Dendritic cell treated with granulocyte-macrophage colony-stimulating factor and Interleukin-4, amounts not matched to agents 40 ng/mL and 50 ng/mL, for 4 days (primary cell): ENCODE measurements around the gene ZNF92.
"Not testable (repeated sequence)": the region's sequence is repeated elsewhere in the genome, so short reads cannot be mapped to it uniquely, and the experiment has no call there.

Experiments
- H3K27ac Mint-ChIP-seq: one replicate; pipeline ENCODE4 v1.8.0; 2022; ENCODE audit warnings: mild to moderate bottlenecking, mixed read lengths
- H3K27me3 Mint-ChIP-seq: one replicate; pipeline ENCODE4 v1.8.0; 2022; ENCODE audit warnings: mild to moderate bottlenecking, mixed read lengths
- H3K36me3 Mint-ChIP-seq: one replicate; pipeline ENCODE4 v1.8.0; 2022; ENCODE audit warnings: low read depth, mixed read lengths
- H3K4me1 Mint-ChIP-seq: one replicate; pipeline ENCODE4 v1.8.0; 2022; ENCODE audit warnings: low read depth, mixed read lengths
- H3K4me3 Mint-ChIP-seq: one replicate; pipeline ENCODE4 v1.8.0; 2022; ENCODE audit warnings: mild to moderate bottlenecking, moderate library complexity, mixed read lengths
- H3K9me3 Mint-ChIP-seq: one replicate; pipeline ENCODE4 v1.8.0; 2022; ENCODE audit warnings: mixed read lengths
- intact Hi-C: fragments of 100-400 bp; cut with micrococcal nuclease; formaldehyde crosslinking; loops from one replicate; pipeline ENCODE4 v1.15.0; 2022

The ZNF92 gene

DNA sequence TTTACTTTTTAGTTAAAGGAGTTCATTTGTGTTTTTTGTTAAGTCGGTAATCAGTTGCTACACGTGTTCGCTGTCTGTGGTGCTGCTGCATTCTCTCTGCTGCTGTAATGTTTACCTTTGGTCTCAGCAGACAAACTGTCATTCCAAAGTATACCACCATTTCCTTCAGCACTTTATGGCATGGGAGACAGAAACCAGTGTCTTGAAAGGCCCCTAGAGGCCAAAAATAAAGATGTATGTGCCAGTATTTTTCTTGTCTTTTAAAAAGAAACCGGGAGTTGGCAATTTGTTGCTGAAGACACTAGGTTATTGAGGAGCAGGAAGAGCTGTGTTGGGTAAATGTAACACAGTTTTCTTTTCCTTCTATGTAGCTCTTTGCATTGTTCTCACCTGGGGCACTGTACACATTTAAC, 24.1 kb downstream of the ZNF92 start:
- Mint-ChIP-seq H3K9me3 (peaks cover 49% of the 10 kb centered on the region), H3K27ac (no peak overlapping the region)

DNA sequence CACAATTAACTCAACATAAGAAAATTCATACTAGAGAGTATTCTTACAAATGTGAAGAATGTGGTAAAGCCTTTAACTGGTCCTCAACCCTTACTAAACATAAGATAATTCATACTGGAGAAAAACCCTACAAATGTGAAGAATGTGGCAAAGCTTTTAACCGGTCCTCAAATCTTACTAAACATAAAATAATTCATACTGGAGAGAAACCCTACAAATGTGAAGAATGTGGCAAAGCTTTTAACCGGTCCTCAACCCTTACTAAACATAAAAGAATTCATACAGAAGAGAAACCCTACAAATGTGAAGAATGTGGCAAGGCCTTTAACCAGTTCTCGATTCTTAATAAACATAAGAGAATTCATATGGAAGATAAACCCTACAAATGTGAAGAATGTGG, 25.0 kb downstream of the ZNF92 start:
- not testable (repeated sequence) for H3K4me3 Mint-ChIP-seq
- peaks cover 58% of the 10 kb centered on the region for H3K9me3 Mint-ChIP-seq

More for the DNA sequence above, 24.1 kb downstream of the ZNF92 start:
- intact Hi-C loops: no loop called here
- Mint-ChIP-seq H3K4me1 (no peaks in the 10 kb centered on the region), H3K4me3 (no peak overlapping the region), H3K27me3 (no peaks in the 10 kb centered on the region), H3K36me3 (peaks cover 68% of the 10 kb centered on the region)

DNA sequence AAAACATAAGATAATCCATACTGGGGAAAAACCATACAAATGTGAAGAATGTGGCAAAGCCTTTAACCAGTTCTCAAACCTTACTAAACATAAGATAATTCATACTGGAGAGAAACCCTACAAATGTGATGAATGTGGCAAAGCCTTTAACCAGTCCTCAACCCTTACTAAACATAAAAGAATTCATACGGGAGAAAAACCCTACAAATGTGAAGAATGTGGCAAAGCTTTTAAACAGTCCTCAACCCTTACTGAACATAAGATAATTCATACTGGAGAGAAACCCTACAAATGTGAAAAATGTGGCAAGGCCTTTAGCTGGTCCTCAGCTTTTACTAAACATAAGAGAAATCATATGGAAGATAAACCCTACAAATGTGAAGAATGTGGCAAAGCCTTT, 25.4 kb downstream of the ZNF92 start:
- H3K27me3 Mint-ChIP-seq, H3K4me1 Mint-ChIP-seq, H3K27ac Mint-ChIP-seq, intact Hi-C loops, H3K4me3 Mint-ChIP-seq: not testable (repeated sequence)
- Mint-ChIP-seq H3K36me3 (peaks cover 57% of the 10 kb centered on the region), H3K9me3 (peaks cover 59% of the 10 kb centered on the region)

More for the DNA sequence above, 25.0 kb downstream of the ZNF92 start:
- H3K27ac Mint-ChIP-seq, H3K4me1 Mint-ChIP-seq, intact Hi-C loops, H3K27me3 Mint-ChIP-seq: not testable (repeated sequence)
- peaks cover 61% of the 10 kb centered on the region for H3K36me3 Mint-ChIP-seq

DNA sequence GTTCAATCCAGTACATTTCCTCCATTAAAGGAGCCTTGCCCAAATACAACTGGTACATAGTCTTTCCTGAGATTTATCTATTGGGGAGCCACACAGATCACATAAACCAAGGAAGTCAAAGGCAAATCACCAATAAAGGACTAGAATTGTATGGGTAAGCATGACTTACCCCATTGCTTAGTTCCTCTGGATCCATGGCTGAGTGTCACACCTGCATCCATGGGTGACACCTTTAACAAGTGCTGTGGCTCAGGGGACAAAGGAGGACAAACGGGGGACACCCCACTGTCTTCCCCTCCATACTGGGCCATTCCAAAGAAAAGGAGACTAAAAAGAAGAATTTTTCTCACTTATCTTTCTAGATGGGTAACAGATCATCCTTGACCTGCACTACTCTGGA, 30.4 kb downstream of the ZNF92 start:
- H3K27me3 Mint-ChIP-seq: no peaks in the 10 kb centered on the region
- H3K36me3 Mint-ChIP-seq: peaks cover 11% of the 10 kb centered on the region
- H3K4me1 Mint-ChIP-seq: no peaks in the 10 kb centered on the region
- no peak overlapping the region for H3K4me3 Mint-ChIP-seq
- intact Hi-C loops: no loop called here
- H3K27ac Mint-ChIP-seq: no peak overlapping the region
- H3K9me3 Mint-ChIP-seq: peaks cover 76% of the 10 kb centered on the region

DNA sequence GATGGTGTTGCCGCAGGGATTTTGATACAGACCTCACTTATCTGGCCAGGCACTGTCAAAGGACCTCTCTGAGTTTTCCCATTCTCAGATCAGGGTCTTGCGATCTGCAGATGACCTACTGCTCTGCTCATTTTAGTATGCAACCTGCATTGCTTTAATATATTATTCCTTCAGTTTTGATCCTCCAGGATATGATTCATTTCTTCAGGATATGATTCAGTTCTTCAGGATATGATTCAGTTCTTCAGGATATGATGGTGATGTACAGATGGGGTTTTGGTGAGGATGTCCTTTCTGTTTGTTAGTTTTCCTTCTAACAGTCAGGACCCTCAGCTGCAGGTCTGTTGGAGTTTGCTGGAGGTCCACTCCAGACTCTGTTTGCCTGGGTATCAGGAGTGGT, 33.1 kb downstream of the ZNF92 start:
- H3K9me3 Mint-ChIP-seq: peaks cover 66% of the 10 kb centered on the region
- H3K4me1 Mint-ChIP-seq, intact Hi-C loops, H3K27me3 Mint-ChIP-seq, H3K27ac Mint-ChIP-seq, H3K36me3 Mint-ChIP-seq, H3K4me3 Mint-ChIP-seq: not testable (repeated sequence)

DNA sequence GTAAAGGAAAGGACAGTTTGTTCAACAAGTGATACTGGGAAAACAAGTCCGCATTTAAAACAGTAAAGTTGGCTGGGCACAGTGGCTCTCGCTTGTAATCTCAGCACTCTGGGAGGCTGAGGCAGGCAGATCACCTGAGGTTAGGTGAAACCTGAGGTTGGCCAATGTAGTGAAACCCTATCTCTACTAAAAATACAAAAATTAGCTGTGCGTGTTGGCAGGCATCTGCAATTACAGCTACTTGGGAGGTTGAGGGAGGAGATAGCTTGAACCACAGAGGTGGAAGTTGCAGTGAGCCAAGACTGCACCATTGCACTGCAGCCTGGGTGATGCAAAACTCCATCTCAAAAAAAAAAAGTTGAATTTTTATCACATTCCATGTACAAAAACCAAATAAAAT, 35.7 kb downstream of the ZNF92 start:
- no peak overlapping the region for H3K27ac Mint-ChIP-seq

DNA sequence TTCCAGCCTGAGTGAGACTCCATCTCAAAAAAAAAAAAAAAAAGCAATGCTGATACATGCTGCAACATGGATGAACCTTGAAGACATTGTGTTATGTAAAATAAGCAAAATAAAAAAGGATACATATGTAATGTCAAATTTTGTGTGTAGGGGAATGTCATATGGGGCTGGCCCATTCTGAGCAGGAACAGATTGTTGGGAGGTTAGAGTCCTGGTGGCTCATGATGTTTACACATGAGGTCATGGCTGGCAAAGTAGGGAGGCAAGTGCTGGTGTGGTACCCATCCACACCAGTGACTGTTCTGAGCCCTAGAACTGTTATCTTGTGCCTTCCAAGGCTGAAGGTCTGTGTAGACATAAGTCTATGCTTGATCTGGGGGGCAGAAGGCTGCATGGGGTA, 37.6 kb downstream of the ZNF92 start:
- H3K27me3 Mint-ChIP-seq: no peaks in the 10 kb centered on the region
- peaks cover 45% of the 10 kb centered on the region for H3K9me3 Mint-ChIP-seq
- H3K36me3 Mint-ChIP-seq: no peaks in the 10 kb centered on the region
- intact Hi-C loops: no loop called here
- H3K4me1 Mint-ChIP-seq: no peaks in the 10 kb centered on the region
- no peak overlapping the region for H3K4me3 Mint-ChIP-seq
- no peak overlapping the region for H3K27ac Mint-ChIP-seq

More for the DNA sequence above, 35.7 kb downstream of the ZNF92 start:
- H3K9me3 Mint-ChIP-seq: peaks cover 47% of the 10 kb centered on the region
- H3K4me1 Mint-ChIP-seq: no peaks in the 10 kb centered on the region
- intact Hi-C loops: no loop called here
- H3K36me3 Mint-ChIP-seq: no peaks in the 10 kb centered on the region
- H3K27me3 Mint-ChIP-seq: no peaks in the 10 kb centered on the region
- no peak overlapping the region for H3K4me3 Mint-ChIP-seq

DNA sequence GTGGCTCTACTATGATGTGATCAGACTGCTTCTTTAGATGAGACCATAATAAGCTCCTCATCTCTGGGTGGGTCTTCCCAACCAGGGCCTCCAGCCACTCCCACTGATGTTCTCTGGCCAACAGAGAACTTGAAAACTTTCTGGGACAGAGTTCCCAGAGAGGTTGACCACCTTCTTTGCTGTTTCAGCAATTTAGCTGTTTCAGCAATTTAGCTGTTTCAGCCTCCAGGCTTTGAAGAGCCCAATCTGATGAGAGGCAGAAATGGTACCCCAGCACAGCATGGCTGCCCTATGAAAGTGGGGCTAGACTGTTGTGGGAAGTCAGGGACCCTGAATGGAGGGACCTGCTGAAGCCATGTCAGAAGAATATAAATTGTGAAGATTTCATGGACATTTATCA, 49.0 kb downstream of the ZNF92 start:
- Mint-ChIP-seq H3K27me3 (no peaks in the 10 kb centered on the region), H3K4me3 (no peak overlapping the region), H3K4me1 (no peaks in the 10 kb centered on the region), H3K36me3 (no peaks in the 10 kb centered on the region), H3K9me3 (peaks cover 71% of the 10 kb centered on the region), H3K27ac (no peak overlapping the region)
- intact Hi-C loops: no loop called here

DNA sequence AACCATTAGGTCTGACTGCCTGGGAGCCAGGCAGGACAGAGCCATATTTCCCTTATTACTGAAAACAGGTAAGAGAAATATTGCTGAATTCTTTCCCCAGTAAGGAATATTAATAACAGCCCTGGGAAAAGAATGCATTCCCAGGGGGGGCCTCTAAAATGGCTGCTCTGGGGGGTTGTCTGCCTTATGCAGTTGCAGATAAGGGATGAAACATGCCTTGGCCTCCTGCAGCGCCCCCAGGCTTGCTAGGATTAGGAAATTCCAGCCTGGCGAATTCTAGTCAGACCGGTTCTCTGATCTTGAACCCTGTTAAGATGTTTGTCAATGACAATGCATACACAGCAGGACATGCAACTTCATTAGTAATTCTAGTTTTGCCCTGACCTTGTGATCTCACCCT, 49.6 kb downstream of the ZNF92 start:
- H3K27ac Mint-ChIP-seq, intact Hi-C loops, H3K27me3 Mint-ChIP-seq, H3K4me1 Mint-ChIP-seq, H3K36me3 Mint-ChIP-seq, H3K4me3 Mint-ChIP-seq: not testable (repeated sequence)
- peaks cover 74% of the 10 kb centered on the region for H3K9me3 Mint-ChIP-seq

DNA sequence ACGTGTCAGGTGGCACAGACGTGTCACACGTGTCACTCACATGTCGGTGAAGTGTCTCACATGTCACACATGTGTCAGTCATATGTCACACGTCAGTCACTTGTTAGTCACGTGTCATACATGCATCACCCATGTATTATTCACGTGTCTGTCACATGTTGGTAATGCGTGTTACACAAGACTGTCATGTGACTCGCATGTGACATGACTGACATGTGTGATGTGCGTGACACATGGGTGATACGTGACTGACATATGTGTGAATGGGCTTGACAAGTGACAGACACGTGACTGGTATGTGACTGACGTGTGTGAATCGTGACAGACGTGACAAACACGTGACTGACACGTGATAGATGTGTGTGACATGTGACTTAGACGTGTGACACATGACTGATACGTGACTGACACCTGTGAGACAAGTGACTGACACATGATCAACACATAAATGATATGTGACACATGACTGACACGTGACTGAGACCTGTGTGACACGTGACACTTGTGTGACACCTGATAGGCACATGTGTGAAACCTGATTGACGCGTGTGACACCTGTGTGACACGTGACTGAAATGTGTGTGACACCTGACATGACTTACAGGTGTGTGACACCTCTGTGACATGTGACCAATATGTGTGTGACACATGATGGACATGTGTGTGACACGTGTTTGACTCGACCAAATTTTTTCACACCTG, 56.1 kb downstream of the ZNF92 start:
- Mint-ChIP-seq H3K4me1 (no peaks in the 10 kb centered on the region), H3K27ac (no peak overlapping the region), H3K27me3 (no peaks in the 10 kb centered on the region), H3K4me3 (no peak overlapping the region), H3K9me3 (peaks cover 81% of the 10 kb centered on the region), H3K36me3 (no peaks in the 10 kb centered on the region)
- intact Hi-C loops: no loop called here

DNA sequence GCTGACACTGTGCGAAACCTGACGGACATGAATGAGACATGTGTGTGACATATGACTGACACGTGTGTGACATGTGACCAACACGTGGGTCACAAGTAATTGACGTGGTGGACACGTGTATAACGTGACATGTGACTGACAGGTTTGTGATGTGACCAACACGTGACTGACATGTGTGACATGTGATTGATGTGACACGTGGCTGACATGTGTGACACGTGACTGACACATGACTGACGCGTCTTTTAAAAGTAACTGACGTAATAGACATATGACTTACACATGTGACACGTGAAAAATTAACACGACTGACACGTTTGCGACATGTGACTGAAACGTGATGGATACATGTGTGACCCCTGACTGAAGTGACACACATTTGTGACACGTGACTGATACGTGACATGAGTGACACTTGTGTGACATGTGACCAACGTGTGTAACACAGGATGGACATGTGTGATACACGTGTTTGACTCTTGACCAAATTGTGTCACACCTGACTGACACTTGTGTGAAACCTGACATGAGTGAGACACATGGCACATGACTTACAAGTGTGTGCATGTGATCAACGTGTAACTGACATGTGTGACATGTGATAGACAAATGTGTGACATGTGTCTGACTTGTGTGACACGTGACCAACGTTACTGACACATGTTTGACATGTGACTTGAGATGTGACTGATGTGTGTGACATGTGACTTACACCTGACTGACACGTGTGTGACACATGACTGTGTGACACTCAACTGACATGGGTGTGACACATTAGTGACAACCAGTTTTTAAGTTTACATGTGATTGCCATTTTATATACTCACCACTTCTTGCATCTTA, 56.9 kb downstream of the ZNF92 start:
- H3K27me3 Mint-ChIP-seq: no peaks in the 10 kb centered on the region
- H3K9me3 Mint-ChIP-seq: peaks cover 74% of the 10 kb centered on the region
- H3K4me3 Mint-ChIP-seq: no peak overlapping the region
- no peaks in the 10 kb centered on the region for H3K36me3 Mint-ChIP-seq
- intact Hi-C loops: no loop called here
- no peaks in the 10 kb centered on the region for H3K4me1 Mint-ChIP-seq
- H3K27ac Mint-ChIP-seq: no peak overlapping the region

DNA sequence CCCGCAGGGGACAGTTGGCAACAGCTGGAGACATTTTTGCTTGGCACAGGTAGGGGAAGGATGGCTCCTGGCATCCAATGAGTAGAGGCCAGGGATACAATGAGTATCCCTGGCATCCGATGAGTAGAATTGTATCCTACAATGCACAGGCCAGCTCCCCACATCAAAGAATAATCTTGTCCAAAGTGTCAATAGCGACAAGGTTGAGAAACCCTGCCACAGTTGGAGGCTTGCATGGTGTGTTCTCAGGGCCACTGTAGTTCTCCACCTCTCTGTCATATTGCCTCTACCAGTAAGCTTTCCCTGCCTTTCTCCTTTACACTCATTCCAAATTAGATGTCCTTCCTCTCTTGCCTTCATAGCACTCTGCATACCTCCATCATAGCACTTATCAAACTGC, 60.7 kb downstream of the ZNF92 start:
- intact Hi-C loops: no loop called here

DNA sequence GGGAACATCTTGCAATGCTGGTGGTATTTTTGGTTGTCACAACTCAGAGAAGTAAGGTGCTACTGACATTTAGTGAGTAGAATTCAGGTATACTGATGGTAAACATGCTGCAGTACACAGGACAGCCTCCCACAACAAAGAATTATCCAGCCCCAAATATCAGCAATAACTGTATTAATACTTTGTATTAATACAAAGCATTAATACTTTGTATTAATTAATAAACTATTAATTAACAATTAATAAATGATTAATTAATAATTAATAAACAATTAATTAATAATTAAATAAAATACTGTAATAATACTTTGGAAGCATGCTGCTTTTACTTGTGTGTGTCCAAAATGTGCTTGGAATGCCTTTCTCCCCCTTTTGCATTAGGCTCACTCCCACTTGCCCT, 62.5 kb downstream of the ZNF92 start:
- no peaks in the 10 kb centered on the region for H3K27me3 Mint-ChIP-seq

More for the DNA sequence above, 60.7 kb downstream of the ZNF92 start:
- Mint-ChIP-seq H3K36me3 (no peaks in the 10 kb centered on the region), H3K27ac (no peak overlapping the region), H3K4me1 (no peaks in the 10 kb centered on the region), H3K27me3 (no peaks in the 10 kb centered on the region), H3K4me3 (no peak overlapping the region), H3K9me3 (peaks cover 36% of the 10 kb centered on the region)

DNA sequence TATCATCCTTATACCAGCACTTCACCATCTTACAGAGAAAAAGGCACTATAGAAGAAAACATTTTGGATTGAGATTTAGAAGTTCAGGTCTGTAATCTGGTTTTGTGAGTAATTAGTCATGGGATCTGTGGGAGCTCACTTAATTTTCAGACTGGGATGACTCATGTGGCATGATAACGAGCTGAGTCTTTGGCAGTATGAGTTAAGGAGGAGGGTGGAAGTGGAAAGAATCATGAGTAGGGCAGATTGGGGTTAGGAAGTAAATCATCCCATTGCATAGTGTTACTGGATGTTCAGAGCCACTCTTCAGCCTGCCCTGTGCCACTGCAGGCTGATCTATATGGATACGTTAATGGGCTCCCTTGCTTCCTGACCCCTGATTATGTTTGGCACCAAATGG, 64.9 kb downstream of the ZNF92 start:
- Mint-ChIP-seq H3K4me3 (no peak overlapping the region), H3K9me3 (peaks cover 15% of the 10 kb centered on the region), H3K4me1 (no peaks in the 10 kb centered on the region), H3K27ac (no peak overlapping the region), H3K27me3 (no peaks in the 10 kb centered on the region), H3K36me3 (no peaks in the 10 kb centered on the region)
- intact Hi-C loops: no loop called here

More for the DNA sequence above, 62.5 kb downstream of the ZNF92 start:
- intact Hi-C loops: no loop called here
- no peaks in the 10 kb centered on the region for H3K36me3 Mint-ChIP-seq
- no peak overlapping the region for H3K4me3 Mint-ChIP-seq
- H3K9me3 Mint-ChIP-seq: peaks cover 19% of the 10 kb centered on the region
- H3K27ac Mint-ChIP-seq: no peak overlapping the region
- H3K4me1 Mint-ChIP-seq: no peaks in the 10 kb centered on the region
